ENCODE results near the gene CAMK2N2.

DNA sequence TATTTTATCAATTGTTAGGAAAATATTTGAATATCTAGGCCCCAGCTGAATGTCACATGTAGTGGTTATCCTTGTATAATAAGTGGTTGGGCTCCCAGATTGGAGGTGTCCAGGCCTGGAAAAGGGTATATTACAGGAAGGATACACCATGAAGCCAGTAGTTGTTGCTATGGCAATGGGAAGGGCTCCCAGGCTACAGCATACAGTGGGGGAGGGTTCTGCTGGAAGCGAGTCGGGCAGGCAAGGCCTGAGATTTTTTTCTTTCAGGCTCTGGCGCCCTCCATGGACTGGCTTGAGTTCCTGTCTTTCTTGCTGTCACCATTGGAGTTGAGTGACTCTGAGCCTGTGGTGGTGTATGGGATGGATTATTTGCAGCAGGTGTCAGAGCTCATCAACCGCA lies 23.3 kb upstream of the CAMK2N2 start:
- TF ChIP-seq, protein P1, sequence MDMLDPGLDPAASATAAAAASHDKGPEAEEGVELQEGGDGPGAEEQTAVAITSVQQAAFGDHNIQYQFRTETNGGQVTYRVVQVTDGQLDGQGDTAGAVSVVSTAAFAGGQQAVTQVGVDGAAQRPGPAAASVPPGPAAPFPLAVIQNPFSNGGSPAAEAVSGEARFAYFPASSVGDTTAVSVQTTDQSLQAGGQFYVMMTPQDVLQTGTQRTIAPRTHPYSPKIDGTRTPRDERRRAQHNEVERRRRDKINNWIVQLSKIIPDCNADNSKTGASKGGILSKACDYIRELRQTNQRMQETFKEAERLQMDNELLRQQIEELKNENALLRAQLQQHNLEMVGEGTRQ (CRISPR knock-in tag; IDR thresholded peaks at IDR 0.05): no peak
- TF ChIP-seq, protein P2, sequence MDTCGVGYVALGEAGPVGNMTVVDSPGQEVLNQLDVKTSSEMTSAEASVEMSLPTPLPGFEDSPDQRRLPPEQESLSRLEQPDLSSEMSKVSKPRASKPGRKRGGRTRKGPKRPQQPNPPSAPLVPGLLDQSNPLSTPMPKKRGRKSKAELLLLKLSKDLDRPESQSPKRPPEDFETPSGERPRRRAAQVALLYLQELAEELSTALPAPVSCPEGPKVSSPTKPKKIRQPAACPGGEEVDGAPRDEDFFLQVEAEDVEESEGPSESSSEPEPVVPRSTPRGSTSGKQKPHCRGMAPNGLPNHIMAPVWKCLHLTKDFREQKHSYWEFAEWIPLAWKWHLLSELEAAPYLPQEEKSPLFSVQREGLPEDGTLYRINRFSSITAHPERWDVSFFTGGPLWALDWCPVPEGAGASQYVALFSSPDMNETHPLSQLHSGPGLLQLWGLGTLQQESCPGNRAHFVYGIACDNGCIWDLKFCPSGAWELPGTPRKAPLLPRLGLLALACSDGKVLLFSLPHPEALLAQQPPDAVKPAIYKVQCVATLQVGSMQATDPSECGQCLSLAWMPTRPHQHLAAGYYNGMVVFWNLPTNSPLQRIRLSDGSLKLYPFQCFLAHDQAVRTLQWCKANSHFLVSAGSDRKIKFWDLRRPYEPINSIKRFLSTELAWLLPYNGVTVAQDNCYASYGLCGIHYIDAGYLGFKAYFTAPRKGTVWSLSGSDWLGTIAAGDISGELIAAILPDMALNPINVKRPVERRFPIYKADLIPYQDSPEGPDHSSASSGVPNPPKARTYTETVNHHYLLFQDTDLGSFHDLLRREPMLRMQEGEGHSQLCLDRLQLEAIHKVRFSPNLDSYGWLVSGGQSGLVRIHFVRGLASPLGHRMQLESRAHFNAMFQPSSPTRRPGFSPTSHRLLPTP (IDR thresholded peaks at IDR 0.05; ENCODE audit: borderline replicate concordance, extremely low read depth, insufficient read length): no peak
- TF ChIP-seq RAD21 (CRISPR knock-in tag; conservative IDR thresholded peaks at IDR 0.05 in 1 of 2, IDR thresholded peaks at IDR 0.05 in 1 of 2): peak; percentile 52 to 81
- no peak for TF ChIP-seq GABPA (tag; conservative IDR thresholded peaks at IDR 0.05; ENCODE audit: low read depth)
- no peak for TF ChIP-seq NCOA1 (IDR thresholded peaks at IDR 0.05; ENCODE audit: low read depth)

All from K562 (cell line).